K562 (cell line): ENCODE measurements around the gene MATN4.

Experiments
- SIN3A ChIP-seq, 2 experiments: fragments of 150-350 bp in 1 of 2; IDR thresholded peaks; 2 replicates each; pipeline ENCODE4 v1.6.1; 2011 to 2016; ENCODE audit warnings: borderline replicate concordance in 2 of 2, low read depth in 2 of 2, low read length in 2 of 2, mild to moderate bottlenecking in 2 of 2, moderate library complexity in 2 of 2; ENCODE audit not compliant: control insufficient read depth in 1 of 2
- ZNF668 ChIP-seq: fragments of 250-450 bp; sonication (Bioruptor Pico); IDR thresholded peaks from 2 replicates; pipeline ENCODE4 v1.8.0; 2022; ENCODE audit warnings: mild to moderate bottlenecking, inconsistent platforms
- TF ChIP-seq, protein P1 (sequence below), 3 experiments: IDR thresholded peaks in 2 of 3; conservative IDR thresholded peaks in 1 of 3; 2 replicates each; pipeline ENCODE4 v1.5.1; 2011 to 2012; ENCODE audit warnings: low read length in 3 of 3, mild to moderate bottlenecking in 3 of 3, control low read depth in 2 of 3, improper control_type of control experiment in 1 of 3, inconsistent platforms in 1 of 3, low read depth in 1 of 3, mixed read lengths in 1 of 3, moderate library complexity in 1 of 3; ENCODE audit not compliant: insufficient read depth in 2 of 3

- TF ChIP-seq, protein P1, sequence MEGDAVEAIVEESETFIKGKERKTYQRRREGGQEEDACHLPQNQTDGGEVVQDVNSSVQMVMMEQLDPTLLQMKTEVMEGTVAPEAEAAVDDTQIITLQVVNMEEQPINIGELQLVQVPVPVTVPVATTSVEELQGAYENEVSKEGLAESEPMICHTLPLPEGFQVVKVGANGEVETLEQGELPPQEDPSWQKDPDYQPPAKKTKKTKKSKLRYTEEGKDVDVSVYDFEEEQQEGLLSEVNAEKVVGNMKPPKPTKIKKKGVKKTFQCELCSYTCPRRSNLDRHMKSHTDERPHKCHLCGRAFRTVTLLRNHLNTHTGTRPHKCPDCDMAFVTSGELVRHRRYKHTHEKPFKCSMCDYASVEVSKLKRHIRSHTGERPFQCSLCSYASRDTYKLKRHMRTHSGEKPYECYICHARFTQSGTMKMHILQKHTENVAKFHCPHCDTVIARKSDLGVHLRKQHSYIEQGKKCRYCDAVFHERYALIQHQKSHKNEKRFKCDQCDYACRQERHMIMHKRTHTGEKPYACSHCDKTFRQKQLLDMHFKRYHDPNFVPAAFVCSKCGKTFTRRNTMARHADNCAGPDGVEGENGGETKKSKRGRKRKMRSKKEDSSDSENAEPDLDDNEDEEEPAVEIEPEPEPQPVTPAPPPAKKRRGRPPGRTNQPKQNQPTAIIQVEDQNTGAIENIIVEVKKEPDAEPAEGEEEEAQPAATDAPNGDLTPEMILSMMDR (IDR thresholded peaks at IDR 0.05 in 2 of 3, conservative IDR thresholded peaks at IDR 0.05 in 1 of 3; ENCODE audit: insufficient read depth in 2 of 3, low read depth in 1 of 3, low read length in 3 of 3), result no peak
- TF ChIP-seq SIN3A (IDR thresholded peaks at IDR 0.05; ENCODE audit: borderline replicate concordance in 2 of 2, control insufficient read depth in 1 of 2, low read depth in 2 of 2, low read length in 2 of 2) (no peak), ZNF668 (no peak)
These were observed 5.1 kb upstream of the MATN4 start for GRCh38 chr20:45313065-45313695.
